HUES48 (cell line): ENCODE measurements around the gene ZNF213.
A peak's percentile ranks its signal among the peaks of the same experiment; 100 is the strongest.

ENCODE experiments used
- H3K27ac ChIP-seq: one replicate; pipeline ENCODE4 v1.7.0; 2013; ENCODE audit warnings: low read depth, low read length, inconsistent platforms
- H3K27me3 ChIP-seq: 2 replicates; pipeline ENCODE4 v1.6.1; 2013; ENCODE audit warnings: mild to moderate bottlenecking, low read length; ENCODE audit not compliant: control insufficient read depth, insufficient read depth
- H3K36me3 ChIP-seq: 2 replicates; pipeline ENCODE4 v1.6.1; 2013; ENCODE audit warnings: low read length; ENCODE audit not compliant: control insufficient read depth, insufficient read depth
- H3K4me1 ChIP-seq: 2 replicates; pipeline ENCODE4 v1.6.1; 2013; ENCODE audit warnings: mild to moderate bottlenecking, low read length; ENCODE audit not compliant: control insufficient read depth, insufficient read depth
- H3K4me3 ChIP-seq: 2 replicates; pipeline ENCODE4 v1.5.1; 2013; ENCODE audit warnings: mild to moderate bottlenecking, low read depth, low read length
- H3K9ac ChIP-seq: 2 replicates; pipeline ENCODE4 v1.6.1; 2013; ENCODE audit warnings: mild to moderate bottlenecking, low read depth, low read length, moderate library complexity
- H3K9me3 ChIP-seq: 2 replicates; pipeline ENCODE4 v1.6.1; 2013; ENCODE audit warnings: low read length; ENCODE audit not compliant: control insufficient read depth, insufficient read depth

Gene ZNF213

GRCh38 chr16:3134338-3135125, at the start of gene ZNF213:
Gene ZNF213 (plus strand): TSS chr16:3135029. CDS start chr16:3137281, 2,252 bp downstream.
- H3K27ac ChIP-seq = peak within 1 kb of the TSS; percentile 98
- H3K9ac ChIP-seq = peak within 1 kb of the TSS; percentile 98
- peak within 1 kb of the TSS; percentile 99 for H3K4me3 ChIP-seq
- H3K4me1 ChIP-seq = no peaks in the 10 kb centered on the region
- no peaks in the 10 kb centered on the region for H3K27me3 ChIP-seq
- no peaks in the 10 kb centered on the region for H3K9me3 ChIP-seq
- H3K36me3 ChIP-seq = peaks cover 8% of the 10 kb centered on the region; the same call in 1 of the 2 replicates

GRCh38 chr16:3085868-3086595, 48.8 kb upstream of the ZNF213 start:
- Histone ChIP-seq H3K4me3 (no peak overlapping the region), H3K27ac (no peak overlapping the region), H3K27me3 (no peaks in the 10 kb centered on the region), H3K36me3 (peaks cover 34% of the 10 kb centered on the region), H3K4me1 (peaks cover 15% of the 10 kb centered on the region; the same call in 1 of the 2 replicates), H3K9me3 (no peaks in the 10 kb centered on the region), H3K9ac (no peak overlapping the region)

- peak overlapping the region; percentile 40 for H3K27ac ChIP-seq
- peaks cover 41% of the 10 kb centered on the region for H3K36me3 ChIP-seq
- H3K4me1 ChIP-seq = peaks cover 15% of the 10 kb centered on the region; the same call in 1 of the 2 replicates
- H3K9me3 ChIP-seq = no peaks in the 10 kb centered on the region
- no peak overlapping the region for H3K4me3 ChIP-seq
- no peaks in the 10 kb centered on the region for H3K27me3 ChIP-seq
- no peak overlapping the region for H3K9ac ChIP-seq
These were observed 48.1 kb upstream of the ZNF213 start for GRCh38 chr16:3086596-3087242.

GRCh38 chr16:3087243-3088235, 47.3 kb upstream of the ZNF213 start:
- no peak overlapping the region for H3K4me3 ChIP-seq
- no peak overlapping the region for H3K9ac ChIP-seq
- H3K36me3 ChIP-seq = peaks cover 49% of the 10 kb centered on the region
- H3K27ac ChIP-seq = peak overlapping the region; percentile 40
- no peaks in the 10 kb centered on the region for H3K9me3 ChIP-seq
- H3K4me1 ChIP-seq = peaks cover 15% of the 10 kb centered on the region; the same call in 1 of the 2 replicates
- no peaks in the 10 kb centered on the region for H3K27me3 ChIP-seq

DNA sequence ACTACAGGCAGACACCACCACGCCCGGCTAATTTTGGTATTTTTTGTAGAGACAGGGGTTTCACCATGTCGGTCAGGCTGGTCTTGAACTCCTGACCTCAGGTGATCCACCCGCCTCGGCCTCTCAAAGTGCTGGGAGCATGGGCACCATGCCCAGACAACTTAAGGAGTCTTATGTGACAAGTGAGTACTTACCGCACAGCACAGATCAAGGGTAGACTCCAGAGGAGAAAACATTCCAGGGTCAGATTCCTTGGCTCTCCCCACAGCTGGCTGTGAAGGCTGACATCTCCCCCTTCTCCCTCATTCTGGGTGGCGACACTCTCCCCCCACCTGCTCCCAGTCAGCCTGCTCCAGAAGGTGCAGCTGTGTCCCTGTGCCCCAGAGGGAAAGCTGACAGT, 46.4 kb upstream of the ZNF213 start:
- no peak overlapping the region for H3K4me3 ChIP-seq
- no peaks in the 10 kb centered on the region for H3K9me3 ChIP-seq
- H3K36me3 ChIP-seq = peaks cover 56% of the 10 kb centered on the region
- H3K4me1 ChIP-seq = peaks cover 15% of the 10 kb centered on the region; the same call in 1 of the 2 replicates
- no peak overlapping the region for H3K9ac ChIP-seq
- no peaks in the 10 kb centered on the region for H3K27me3 ChIP-seq
- H3K27ac ChIP-seq = no peak overlapping the region

DNA sequence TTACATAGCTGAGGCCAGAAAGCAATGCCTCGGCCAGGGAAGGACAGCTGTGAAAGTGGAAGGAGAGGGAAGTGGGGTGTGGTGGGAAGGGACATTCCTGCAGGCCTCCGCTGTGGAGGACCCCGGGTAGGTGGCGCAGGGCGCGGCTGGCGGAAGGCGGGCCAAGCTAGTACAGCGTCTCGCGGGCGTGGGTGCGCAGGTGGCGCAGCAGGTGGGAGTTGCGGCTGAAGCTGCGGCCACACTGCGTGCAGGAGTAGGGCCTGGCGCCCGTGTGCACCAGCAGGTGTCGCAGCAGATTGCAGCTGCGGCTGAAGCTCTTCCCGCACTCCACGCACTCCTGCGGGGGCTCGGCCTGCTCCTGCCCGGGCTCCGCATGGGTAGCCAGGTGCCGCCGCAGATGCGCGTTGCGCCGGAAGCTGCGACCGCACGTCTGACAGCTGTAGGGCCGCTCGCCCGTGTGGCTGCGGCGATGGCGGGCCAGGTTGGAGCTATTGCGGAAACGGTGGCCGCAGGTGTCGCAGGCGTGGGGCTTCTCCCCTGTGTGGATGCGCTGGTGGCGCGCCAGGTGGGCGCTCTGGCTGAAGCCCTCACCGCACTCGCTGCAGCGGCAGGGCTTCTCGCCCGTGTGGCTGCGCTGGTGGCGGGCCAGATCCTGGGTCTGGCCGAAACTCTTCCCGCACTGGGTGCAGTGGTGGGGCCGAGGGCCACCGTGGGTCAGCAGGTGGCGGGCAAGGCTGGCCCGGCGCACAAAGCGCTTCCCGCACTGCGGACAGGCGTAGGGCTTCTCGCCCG, 45.7 kb upstream of the ZNF213 start:
- H3K9ac ChIP-seq = no peak overlapping the region
- H3K36me3 ChIP-seq = peaks cover 59% of the 10 kb centered on the region
- no peak overlapping the region for H3K27ac ChIP-seq
- H3K27me3 ChIP-seq = no peaks in the 10 kb centered on the region
- H3K4me1 ChIP-seq = peaks cover 15% of the 10 kb centered on the region; the same call in 1 of the 2 replicates
- H3K9me3 ChIP-seq = no peaks in the 10 kb centered on the region
- H3K4me3 ChIP-seq = no peak overlapping the region

DNA sequence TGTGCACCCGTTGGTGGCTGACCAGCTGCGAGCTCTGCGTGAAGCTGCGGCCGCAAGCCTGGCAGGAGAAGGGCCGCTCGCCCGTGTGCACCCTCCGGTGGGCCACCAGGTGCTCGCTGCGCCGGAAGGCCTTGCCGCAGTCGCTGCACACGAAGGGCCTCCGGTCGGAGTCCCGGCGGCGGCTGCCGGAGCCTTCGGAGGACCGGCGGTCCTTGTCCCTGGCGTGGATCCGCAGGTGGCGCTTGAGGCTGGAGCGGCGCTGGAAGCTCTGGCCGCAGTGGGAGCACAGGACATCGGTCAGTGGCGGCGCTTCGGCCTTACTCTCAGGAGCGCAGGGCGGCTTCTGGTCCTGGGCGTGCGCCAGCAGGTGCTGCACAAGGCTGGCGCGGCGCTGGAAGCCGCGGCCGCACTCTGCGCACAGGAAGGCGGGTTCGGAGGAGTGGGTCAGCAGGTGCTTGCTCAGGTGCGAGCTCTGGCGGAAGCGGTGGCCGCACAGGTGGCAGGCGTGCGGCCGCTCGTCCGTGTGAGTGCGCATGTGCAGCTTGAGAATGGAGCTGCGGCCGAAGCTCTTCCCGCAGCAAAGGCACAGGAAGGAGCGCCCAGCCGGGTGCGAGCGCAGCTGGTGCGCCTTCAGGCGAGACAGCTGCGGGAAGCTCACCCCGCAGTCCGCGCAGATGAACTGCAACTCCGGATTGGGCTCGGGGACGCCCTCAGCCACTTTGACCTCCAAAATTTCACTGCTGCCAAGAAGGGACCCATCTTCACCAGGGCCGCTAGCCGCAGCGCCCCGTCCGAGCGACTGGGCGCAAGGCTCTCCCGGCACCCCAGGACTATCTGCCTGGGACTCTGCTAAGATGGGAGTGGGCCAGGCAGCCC, 44.9 kb upstream of the ZNF213 start:
- Histone ChIP-seq H3K27me3 (no peaks in the 10 kb centered on the region), H3K27ac (no peak overlapping the region), H3K4me1 (peaks cover 15% of the 10 kb centered on the region; the same call in 1 of the 2 replicates), H3K36me3 (peaks cover 66% of the 10 kb centered on the region), H3K9ac (no peak overlapping the region), H3K4me3 (no peak overlapping the region), H3K9me3 (no peaks in the 10 kb centered on the region)

GRCh38 chr16:3091551-3091950, 43.3 kb upstream of the ZNF213 start:
- H3K36me3 ChIP-seq = peaks cover 73% of the 10 kb centered on the region
- H3K4me1 ChIP-seq = peaks cover 21% of the 10 kb centered on the region; the same call in 1 of the 2 replicates
- H3K27me3 ChIP-seq = no peaks in the 10 kb centered on the region
- no peak overlapping the region for H3K27ac ChIP-seq
- H3K9ac ChIP-seq = no peak overlapping the region
- no peaks in the 10 kb centered on the region for H3K9me3 ChIP-seq
- no peak overlapping the region for H3K4me3 ChIP-seq

- Histone ChIP-seq H3K36me3 (peaks cover 79% of the 10 kb centered on the region), H3K27me3 (no peaks in the 10 kb centered on the region), H3K9ac (no peak overlapping the region), H3K9me3 (no peaks in the 10 kb centered on the region), H3K27ac (no peak overlapping the region), H3K4me3 (no peak overlapping the region), H3K4me1 (peaks cover 20% of the 10 kb centered on the region)
These were observed 42.3 kb upstream of the ZNF213 start for GRCh38 chr16:3092501-3092941.
